Esophagus squamous epithelium (tissue), 5 donors: ENCODE measurements around the gene MYCBP2. TPM values are rescaled to one million over a fixed set of nuclear protein-coding genes. Genes with fewer than 3 reads are reported as not detected.

Experiments
- DNase-seq: peaks from one replicate; lab custom pipeline; 2025; lab: John Stamatoyannopoulos, UW
- H3K27ac ChIP-seq, 4 donors: fragments of 200-600 bp; sonication (generic); one replicate each; pipeline ENCODE4 v1.5.1; 2016 to 2019; ENCODE audit warnings: mild to moderate bottlenecking in 1 of 4
- H3K27me3 ChIP-seq, 4 donors: fragments of 200-600 bp; sonication (generic); 1 replicate in 3 of 4; 2 replicates in 1 of 4; pipeline versions ENCODE4 v1.5.1 to v1.6.0; 2017 to 2021; ENCODE audit warnings: antibody characterized with exemption in 1 of 4
- H3K36me3 ChIP-seq, 3 donors: fragments of 200-600 bp; sonication (generic); one replicate each; pipeline ENCODE4 v1.5.1; 2016 to 2019
- H3K4me1 ChIP-seq, 3 donors: fragments of 200-600 bp; sonication (generic); one replicate each; pipeline ENCODE4 v1.5.1; 2017 to 2019
- H3K4me3 ChIP-seq, 4 donors: fragments of 200-600 bp; sonication (generic); 1 replicate in 3 of 4; 2 replicates in 1 of 4; pipeline ENCODE4 v1.5.1; 2016 to 2019; ENCODE audit warnings: mild to moderate bottlenecking in 2 of 4, moderate library complexity in 1 of 4
- H3K9me3 ChIP-seq, 3 donors: fragments of 200-600 bp; sonication (generic); one replicate each; pipeline ENCODE4 v1.5.1; 2016 to 2019
- POLR2A ChIP-seq, 4 donors: fragments of 450-650 bp; IDR thresholded peaks; one replicate each; pipeline ENCODE4 v1.6.1; 2017; ENCODE audit warnings: antibody characterized with exemption in 4 of 4, mild to moderate bottlenecking in 4 of 4, moderate library complexity in 3 of 4
- WGBS, 2 donors: methylation state at CpG; one replicate each; pipeline ENCODE4 v1.1.5; 2018; 5-methylcytosine and 5-hydroxymethylcytosine counted together
- intact Hi-C: fragments of 100-400 bp; cut with DNase I; formaldehyde crosslinking; loops from one replicate; pipeline ENCODE4 v1.15.0; 2022
- total RNA-seq, 4 donors: library from RNA; depleted of rRNA; stranded (reverse); fragments of >200 nt; gene quantifications; one replicate each; pipeline ENCODE4 v1.1.0, GENCODE V29; 2016
- TF ChIP-seq, protein P1 (sequence below), 6 experiments: fragments of 450-650 bp in 4 of 6; fragments of 200-600 bp in 2 of 6; sonication (generic) in 2 of 6; IDR thresholded peaks; one replicate each; pipeline ENCODE4 v1.5.1; 2016 to 2019; ENCODE audit warnings: antibody characterized with exemption in 6 of 6, mild to moderate bottlenecking in 4 of 6, moderate library complexity in 4 of 6
- donor health status: DM: yes; HTN: yes; CAD: no.

The MYCBP2 gene
- total RNA-seq, 4 donors from 2014 or later, result 80.9 to 167 (median 130) TPM

DNA sequence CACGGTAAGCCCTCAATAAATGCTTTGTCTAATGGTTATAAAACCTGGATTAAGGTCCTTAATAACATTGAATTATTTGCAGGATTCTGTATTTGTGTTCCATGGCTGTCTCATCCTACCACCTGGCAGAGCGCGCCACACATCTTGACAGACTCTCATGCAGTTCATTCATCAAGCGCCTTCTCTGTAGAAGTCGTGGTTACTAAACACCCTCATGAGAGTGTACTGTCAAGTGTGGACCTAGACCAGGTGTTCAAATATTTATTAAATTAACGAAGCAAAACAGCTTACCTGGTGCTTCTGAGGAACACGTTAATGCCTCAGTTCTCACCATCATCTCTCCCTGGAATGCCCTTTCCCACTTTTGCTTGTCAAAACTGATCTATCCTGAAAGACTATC lies 286.8 kb downstream of the MYCBP2 start:
- H3K27ac ChIP-seq, result no peak overlapping the region
- TF ChIP-seq, protein P1, sequence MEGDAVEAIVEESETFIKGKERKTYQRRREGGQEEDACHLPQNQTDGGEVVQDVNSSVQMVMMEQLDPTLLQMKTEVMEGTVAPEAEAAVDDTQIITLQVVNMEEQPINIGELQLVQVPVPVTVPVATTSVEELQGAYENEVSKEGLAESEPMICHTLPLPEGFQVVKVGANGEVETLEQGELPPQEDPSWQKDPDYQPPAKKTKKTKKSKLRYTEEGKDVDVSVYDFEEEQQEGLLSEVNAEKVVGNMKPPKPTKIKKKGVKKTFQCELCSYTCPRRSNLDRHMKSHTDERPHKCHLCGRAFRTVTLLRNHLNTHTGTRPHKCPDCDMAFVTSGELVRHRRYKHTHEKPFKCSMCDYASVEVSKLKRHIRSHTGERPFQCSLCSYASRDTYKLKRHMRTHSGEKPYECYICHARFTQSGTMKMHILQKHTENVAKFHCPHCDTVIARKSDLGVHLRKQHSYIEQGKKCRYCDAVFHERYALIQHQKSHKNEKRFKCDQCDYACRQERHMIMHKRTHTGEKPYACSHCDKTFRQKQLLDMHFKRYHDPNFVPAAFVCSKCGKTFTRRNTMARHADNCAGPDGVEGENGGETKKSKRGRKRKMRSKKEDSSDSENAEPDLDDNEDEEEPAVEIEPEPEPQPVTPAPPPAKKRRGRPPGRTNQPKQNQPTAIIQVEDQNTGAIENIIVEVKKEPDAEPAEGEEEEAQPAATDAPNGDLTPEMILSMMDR (IDR thresholded peaks at IDR 0.05), result no peak
- TF ChIP-seq POLR2A (IDR thresholded peaks at IDR 0.05), result no peak
- peaks cover 0 to 17% (median 2%) of the 10 kb centered on the region in 3 donors for H3K36me3 ChIP-seq
- no peak overlapping the region for H3K4me3 ChIP-seq
- WGBS, 2 donors, result 84 to 86% methylated on average over 7 of the region's 7 CpGs
- H3K27me3 ChIP-seq, result no peaks in the 10 kb centered on the region
- intact Hi-C loops, result no loop called here
- no peaks in the 10 kb centered on the region for H3K4me1 ChIP-seq
- DNase-seq, result no peak
- no peaks in the 10 kb centered on the region for H3K9me3 ChIP-seq

DNA sequence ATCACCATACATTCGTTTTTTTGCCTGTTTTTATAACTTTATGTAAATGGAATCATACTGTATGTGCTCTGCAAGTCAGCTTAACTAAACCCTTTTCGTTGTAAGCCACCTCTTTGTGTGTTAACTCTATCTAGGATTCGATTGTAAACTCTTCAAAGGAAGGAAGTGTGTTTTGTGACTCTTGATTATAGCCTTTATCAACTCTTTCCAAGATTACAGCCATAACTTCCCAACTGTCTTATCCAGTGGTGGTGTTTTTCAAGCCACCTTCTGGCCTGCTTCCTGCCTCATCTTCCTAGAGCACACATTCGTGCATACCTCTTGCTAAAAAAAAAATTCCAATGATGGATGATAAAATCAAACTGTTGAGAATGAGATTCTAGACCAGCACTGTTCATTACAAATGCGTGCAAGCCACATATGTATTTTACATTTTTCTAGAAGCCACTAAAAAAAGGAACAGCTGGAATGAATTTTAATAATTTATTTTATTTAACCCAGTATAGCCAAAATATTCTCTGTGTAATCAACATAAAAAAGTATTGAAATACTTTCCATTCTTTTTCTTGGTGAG lies 287.9 kb downstream of the MYCBP2 start:
- H3K36me3 ChIP-seq, result peaks cover 0 to 6% (median 0%) of the 10 kb centered on the region in 3 donors
- DNase-seq, result no peak
- intact Hi-C loops, result no loop called here
- WGBS, 2 donors, result 68 to 75% methylated on average over 5 of the region's 5 CpGs
- TF ChIP-seq POLR2A (IDR thresholded peaks at IDR 0.05), result no peak
- TF ChIP-seq, protein P1 (IDR thresholded peaks at IDR 0.05), result no peak
- no peaks in the 10 kb centered on the region for H3K27me3 ChIP-seq
- H3K4me1 ChIP-seq, result no peaks in the 10 kb centered on the region
- H3K27ac ChIP-seq, result no peak overlapping the region
- H3K9me3 ChIP-seq, result no peaks in the 10 kb centered on the region
- H3K4me3 ChIP-seq, result no peak overlapping the region

GRCh38 chr13:77036279-77036678 lies 290.6 kb downstream of the MYCBP2 start:
- H3K36me3 ChIP-seq, result no peaks in the 10 kb centered on the region
- no peak for DNase-seq
- no peak overlapping the region for H3K4me3 ChIP-seq
- no peaks in the 10 kb centered on the region for H3K9me3 ChIP-seq
- TF ChIP-seq, protein P1 (IDR thresholded peaks at IDR 0.05), result no peak
- no peak for TF ChIP-seq POLR2A (IDR thresholded peaks at IDR 0.05)
- intact Hi-C loops, result no loop called here
- no peaks in the 10 kb centered on the region for H3K27me3 ChIP-seq
- no peaks in the 10 kb centered on the region for H3K4me1 ChIP-seq
- WGBS, 2 donors, result 85 to 92% methylated on average over 1 of the region's 1 CpG
- no peak overlapping the region for H3K27ac ChIP-seq

DNA sequence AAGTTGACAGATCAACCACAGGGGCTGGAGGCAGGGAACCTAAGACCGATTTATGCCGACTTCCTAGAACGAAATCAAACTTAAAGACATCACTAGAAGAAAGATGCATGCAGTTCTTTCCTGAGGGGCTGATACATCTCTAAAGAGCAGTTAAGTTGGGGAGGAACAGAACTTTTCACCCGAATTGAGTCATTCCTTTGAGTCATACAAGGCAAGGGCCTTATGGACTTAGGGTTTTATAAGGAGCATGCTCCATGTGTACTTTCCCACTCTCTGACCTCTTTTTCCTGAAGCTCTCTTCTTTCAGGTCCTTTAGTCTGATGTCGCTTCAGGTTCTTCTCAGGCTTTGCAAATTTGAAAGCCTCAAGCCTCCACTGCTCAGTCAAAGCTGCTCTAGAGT lies 292.0 kb downstream of the MYCBP2 start:
- DNase-seq, result no peak
- Histone ChIP-seq H3K36me3 (no peaks in the 10 kb centered on the region), H3K9me3 (no peaks in the 10 kb centered on the region), H3K4me1 (no peaks in the 10 kb centered on the region), H3K27me3 (no peaks in the 10 kb centered on the region), H3K4me3 (no peak overlapping the region), H3K27ac (no peak overlapping the region)
- 89 to 94% methylated on average over 5 of the region's 5 CpGs for WGBS, 2 donors
- no peak for TF ChIP-seq POLR2A (IDR thresholded peaks at IDR 0.05)
- TF ChIP-seq, protein P1 (IDR thresholded peaks at IDR 0.05), result no peak
- intact Hi-C loops, result no loop called here

- 83 to 96% methylated on average over 4 of the region's 4 CpGs for whole genome bisulfite sequencing, 2 donors
- intact Hi-C loops, result no loop called here
- Histone ChIP-seq H3K4me3 (no peak overlapping the region), H3K4me1 (no peaks in the 10 kb centered on the region), H3K27ac (no peak overlapping the region), H3K27me3 (no peaks in the 10 kb centered on the region), H3K36me3 (no peaks in the 10 kb centered on the region), H3K9me3 (no peaks in the 10 kb centered on the region)
- no peak for DNase-seq
- TF ChIP-seq, protein P1 (IDR thresholded peaks at IDR 0.05), result no peak
- no peak for TF ChIP-seq POLR2A (IDR thresholded peaks at IDR 0.05)
Observed at GRCh38 chr13:77033717-77034302, 293.1 kb downstream of the MYCBP2 start.
